H9 (cell line): ENCODE results near the gene G3BP1. TPM values are rescaled to one million over a fixed set of nuclear protein-coding genes. Genes with fewer than 3 reads are reported as not detected.

ENCODE experiments used
- DNase-seq: peaks from one replicate; pipeline ENCODE4 v3.0.0-alpha.2; 2017
- H2AFZ ChIP-seq: one replicate; pipeline ENCODE4 v1.6.1; 2013; ENCODE audit warnings: mild to moderate bottlenecking, low read length, control low read depth, moderate library complexity
- H2AK5ac ChIP-seq: 2 replicates; pipeline ENCODE4 v1.6.1; 2013; ENCODE audit warnings: low read length, control low read depth, mixed read lengths; ENCODE audit not compliant: insufficient read length
- H2BK120ac ChIP-seq: one replicate; pipeline ENCODE4 v1.6.1; 2013; ENCODE audit warnings: low read depth, mild to moderate bottlenecking, low read length, control low read depth, inconsistent platforms; ENCODE audit not compliant: poor library complexity, severe bottlenecking
- H2BK12ac ChIP-seq: 2 replicates; pipeline ENCODE4 v1.6.1; 2013; ENCODE audit warnings: low read length, control low read depth, mixed read lengths, low read depth; ENCODE audit not compliant: insufficient read length
- H2BK15ac ChIP-seq: 2 replicates; pipeline ENCODE4 v1.6.1; 2013; ENCODE audit warnings: low read depth, low read length, control low read depth
- H2BK20ac ChIP-seq: one replicate; pipeline ENCODE4 v1.6.1; 2013; ENCODE audit warnings: low read depth, mild to moderate bottlenecking, low read length, control low read depth, inconsistent platforms; ENCODE audit not compliant: poor library complexity, severe bottlenecking
- H2BK5ac ChIP-seq: 2 replicates; pipeline ENCODE4 v1.6.1; 2013; ENCODE audit warnings: low read length, control low read depth, mixed read lengths; ENCODE audit not compliant: insufficient read length
- H3K14ac ChIP-seq: 2 replicates; pipeline ENCODE4 v1.6.1; 2013; ENCODE audit warnings: low read length, control low read depth; ENCODE audit not compliant: insufficient read depth
- H3K18ac ChIP-seq: 2 replicates; pipeline ENCODE4 v1.6.1; 2013; ENCODE audit warnings: low read depth, mild to moderate bottlenecking, mixed read lengths, low read length, control low read depth; ENCODE audit not compliant: insufficient read length
- H3K23ac ChIP-seq: 2 replicates; pipeline ENCODE4 v1.6.1; 2013; ENCODE audit warnings: low read length, control low read depth, mixed read lengths, low read depth; ENCODE audit not compliant: insufficient read length
- H3K23me2 ChIP-seq: 2 replicates; pipeline ENCODE4 v1.6.1; 2013; ENCODE audit warnings: low read depth, mild to moderate bottlenecking, mixed read lengths, low read length, control low read depth; ENCODE audit not compliant: insufficient read length, poor library complexity, severe bottlenecking
- H3K27ac ChIP-seq: 2 replicates; pipeline ENCODE4 v1.5.1; 2013; ENCODE audit warnings: low read length, control low read depth, mixed read lengths, low read depth; ENCODE audit not compliant: insufficient read length
- H3K27me3 ChIP-seq: 2 replicates; pipeline ENCODE4 v1.6.1; 2013; ENCODE audit warnings: low read length, control low read depth, inconsistent platforms; ENCODE audit not compliant: insufficient read depth
- H3K4ac ChIP-seq: 2 replicates; pipeline ENCODE4 v1.6.1; 2013; ENCODE audit warnings: low read depth, mild to moderate bottlenecking, control low read depth, inconsistent platforms, low read length, moderate library complexity
- H3K4me1 ChIP-seq: 2 replicates; pipeline ENCODE4 v1.6.1; 2013; ENCODE audit warnings: low read length, control low read depth, inconsistent platforms; ENCODE audit not compliant: insufficient read depth
- H3K4me2 ChIP-seq: 2 replicates; pipeline ENCODE4 v1.6.1; 2013; ENCODE audit warnings: low read length, control low read depth, mixed read lengths; ENCODE audit not compliant: insufficient read length, insufficient read depth
- H3K56ac ChIP-seq: 2 replicates; pipeline ENCODE4 v1.6.1; 2013; ENCODE audit warnings: low read depth, mild to moderate bottlenecking, mixed read lengths, low read length, control low read depth; ENCODE audit not compliant: insufficient read length
- H3K79me1 ChIP-seq: 2 replicates; pipeline ENCODE4 v1.6.1; 2013; ENCODE audit warnings: low read depth, mild to moderate bottlenecking, moderate library complexity, low read length, control low read depth, inconsistent platforms; ENCODE audit not compliant: insufficient read depth, poor library complexity, severe bottlenecking
- H3K79me2 ChIP-seq: 2 replicates; pipeline ENCODE4 v1.6.1; 2013; ENCODE audit warnings: low read length, control low read depth, inconsistent platforms; ENCODE audit not compliant: insufficient read depth
- H3K9ac ChIP-seq: 2 replicates; pipeline ENCODE4 v1.6.1; 2013; ENCODE audit warnings: low read length, control low read depth, mixed read lengths; ENCODE audit not compliant: insufficient read length; ENCODE audit errors: extremely low read depth
- H3K9me3 ChIP-seq: one replicate; pipeline ENCODE4 v1.6.1; 2013; ENCODE audit warnings: low read depth, low read length, inconsistent platforms; ENCODE audit not compliant: control insufficient read depth
- H3T11ph ChIP-seq: one replicate; pipeline ENCODE4 v1.6.1; 2013; ENCODE audit warnings: mild to moderate bottlenecking, low read length, control low read depth, inconsistent platforms
- H4K20me1 ChIP-seq: one replicate; pipeline ENCODE4 v1.6.1; 2013; ENCODE audit not compliant: control insufficient read depth, insufficient read length, insufficient read depth
- H4K5ac ChIP-seq: 2 replicates; pipeline ENCODE4 v1.6.1; 2013; ENCODE audit warnings: low read depth, mild to moderate bottlenecking, mixed read lengths, low read length, control low read depth; ENCODE audit not compliant: insufficient read length
- H4K8ac ChIP-seq: replicated peaks from 2 replicates; pipeline ENCODE4 v1.6.1; 2013; ENCODE audit warnings: low read length, control low read depth, mixed read lengths, low read depth; ENCODE audit not compliant: insufficient read length
- H4K91ac ChIP-seq: 2 replicates; pipeline ENCODE4 v1.6.1; 2013; ENCODE audit warnings: low read depth, mild to moderate bottlenecking, moderate library complexity, mixed read lengths, low read length, control low read depth; ENCODE audit not compliant: insufficient read length
- H3K27ac Mint-ChIP-seq, 3 experiments: 2 replicates in 2 of 3; 3 replicates in 1 of 3; pipeline ENCODE4 v1.8.0; 2020 to 2021; ENCODE audit warnings: mixed read lengths in 3 of 3, mild to moderate bottlenecking in 1 of 3, moderate library complexity in 1 of 3
- H3K27me3 Mint-ChIP-seq: 2 replicates; pipeline ENCODE4 v1.8.0; 2021; ENCODE audit warnings: low read depth, mild to moderate bottlenecking, moderate library complexity, mixed read lengths
- H3K36me3 Mint-ChIP-seq, 3 experiments: 2 replicates in 2 of 3; 3 replicates in 1 of 3; pipeline ENCODE4 v1.8.0; 2020 to 2021; ENCODE audit warnings: low read depth in 3 of 3, mixed read lengths in 3 of 3; ENCODE audit not compliant: insufficient read depth in 1 of 3
- H3K4me1 Mint-ChIP-seq, 2 experiments: 2 replicates each; pipeline ENCODE4 v1.8.0; 2020; ENCODE audit warnings: mixed read lengths in 2 of 2
- H3K4me3 Mint-ChIP-seq, 2 experiments: 2 replicates in 1 of 2; 3 replicates in 1 of 2; pipeline ENCODE4 v1.8.0; 2020 to 2021; ENCODE audit warnings: mild to moderate bottlenecking in 2 of 2, mixed read lengths in 2 of 2, moderate library complexity in 1 of 2
- H3K9me3 Mint-ChIP-seq, 2 experiments: 2 replicates in 1 of 2; 3 replicates in 1 of 2; pipeline ENCODE4 v1.8.0; 2020; ENCODE audit warnings: mild to moderate bottlenecking in 2 of 2, mixed read lengths in 2 of 2, moderate library complexity in 1 of 2
- CTCF ChIP-seq: fragments of 200-600 bp; sonication (generic); conservative IDR thresholded peaks from 3 replicates; pipeline ENCODE4 v1.8.0; 2021; ENCODE audit warnings: antibody characterized with exemption, mild to moderate bottlenecking
- WGBS: extraction: QIAGEN DNeasy Blood & Tissue Kit; methylation state at CpG from one replicate; pipeline ENCODE4 v1.1.7; 2013; ENCODE audit warnings: missing lambda C conversion rate, low lambda C conversion rate, mixed read lengths; ENCODE audit not compliant: insufficient read length; ENCODE audit errors: extremely low coverage; 5-methylcytosine and 5-hydroxymethylcytosine counted together
- total RNA-seq: library from RNA; stranded (reverse); gene quantifications from 2 replicates; pipeline ENCODE4 v1.2.1, GENCODE V29; 2021

G3BP1 gene
- total RNA-seq, 1 experiment from 2014 or later, result 439 TPM

- Mint-ChIP-seq H3K4me1 (peaks cover 0 to 3% of the 10 kb centered on the region in 2 experiments; a peak in 2 of 4 replicates), H3K9me3 (no peaks in the 10 kb centered on the region), H3K27ac (no peak overlapping the region), H3K4me3 (no peak overlapping the region), H3K36me3 (peaks cover 0 to 12% (median 11%) of the 10 kb centered on the region in 3 experiments; a peak in 4 of 7 replicates), H3K27me3 (no peaks in the 10 kb centered on the region)
- H3K27ac ChIP-seq, result no peak overlapping the region
- H3K23ac ChIP-seq, result no peak overlapping the region
- no peaks in the 10 kb centered on the region for H3K79me2 ChIP-seq
- H2BK120ac ChIP-seq, result no peak overlapping the region
- H3K4me2 ChIP-seq, result no peak overlapping the region
- no peak for TF ChIP-seq CTCF
- no peak overlapping the region for H3K9ac ChIP-seq
- H2BK12ac ChIP-seq, result no peak overlapping the region
- no peaks in the 10 kb centered on the region; the same call in 1 of the 2 replicates for H3K4me1 ChIP-seq
- no peaks in the 10 kb centered on the region for H3K23me2 ChIP-seq
- no peak overlapping the region for H3K18ac ChIP-seq
- peaks cover 4% of the 10 kb centered on the region for H3K79me1 ChIP-seq
- no peak overlapping the region for H3K14ac ChIP-seq
- no peaks in the 10 kb centered on the region for H3K27me3 ChIP-seq
- no peak overlapping the region for H2BK5ac ChIP-seq
- H3K56ac ChIP-seq, result no peak overlapping the region
- no peak overlapping the region for H4K8ac ChIP-seq
- no peak overlapping the region for H4K91ac ChIP-seq
- H4K5ac ChIP-seq, result no peak overlapping the region
- H3K9me3 ChIP-seq, result no peaks in the 10 kb centered on the region
- WGBS, result no CpG with 5 or more reads among the region's 4 CpGs
- no peak overlapping the region for H2BK20ac ChIP-seq
- H4K20me1 ChIP-seq, result no peaks in the 10 kb centered on the region
- H2BK15ac ChIP-seq, result no peak overlapping the region
- no peak overlapping the region for H2AK5ac ChIP-seq
- no peak overlapping the region for H3T11ph ChIP-seq
- no peak overlapping the region for H2AFZ ChIP-seq
- no peak overlapping the region for H3K4ac ChIP-seq
- DNase-seq, result no peak
Observed at GRCh38 chr5:151750121-151750520, 21.6 kb upstream of the G3BP1 start.
